DND-41 (cell line): ENCODE data around the gene GABRA4.

Experiments used
- ATAC-seq: fragments of 200-7000 bp; cut with Tn5 transposase; 3 replicates; pipeline ENCODE4 v1.9.1; 2021; ENCODE audit warnings: low read depth; ENCODE audit not compliant: insufficient read depth
- DNase-seq: peaks from one replicate; pipeline ENCODE4 v3.0.0-alpha.2; 2020
- H2AFZ ChIP-seq: 2 replicates; pipeline ENCODE4 v1.6.0; 2012; ENCODE audit warnings: low read depth, low read length
- H3K27ac ChIP-seq: 2 replicates; pipeline ENCODE4 v1.5.1; 2012; ENCODE audit warnings: low read length, inconsistent platforms
- H3K27me3 ChIP-seq: fragments of 200-600 bp; sonication (generic); 2 replicates; pipeline ENCODE4 v1.6.0; 2012; ENCODE audit warnings: low read length, mild to moderate bottlenecking, inconsistent platforms; ENCODE audit not compliant: insufficient read depth, poor library complexity
- H3K36me3 ChIP-seq: 2 replicates; pipeline ENCODE4 v1.5.1; 2012; ENCODE audit warnings: low read length, inconsistent platforms; ENCODE audit not compliant: insufficient read depth
- H3K4me1 ChIP-seq: 2 replicates; pipeline ENCODE4 v1.5.1; 2012; ENCODE audit warnings: mild to moderate bottlenecking, low read length; ENCODE audit not compliant: insufficient read depth
- H3K4me2 ChIP-seq: 2 replicates; pipeline ENCODE4 v1.6.0; 2012; ENCODE audit warnings: mild to moderate bottlenecking, moderate library complexity, low read length, inconsistent platforms; ENCODE audit not compliant: insufficient read depth
- H3K4me3 ChIP-seq, 2 experiments: fragments of 200-600 bp in 1 of 2; shearing (Covaris generic) in 1 of 2; 2 replicates each; pipeline ENCODE4 v1.5.1; 2012 to 2016; ENCODE audit warnings: inconsistent platforms in 2 of 2, low read length in 2 of 2, mild to moderate bottlenecking in 2 of 2, low read depth in 1 of 2, moderate library complexity in 1 of 2
- H3K79me2 ChIP-seq: 2 replicates; pipeline ENCODE4 v1.6.0; 2012; ENCODE audit warnings: low read length, inconsistent platforms; ENCODE audit not compliant: insufficient read depth
- H3K9ac ChIP-seq: 2 replicates; pipeline ENCODE4 v1.6.0; 2012; ENCODE audit warnings: low read depth, mild to moderate bottlenecking, inconsistent platforms, low read length, moderate library complexity
- H3K9me3 ChIP-seq: 2 replicates; pipeline ENCODE4 v1.5.1; 2012; ENCODE audit warnings: low read length, moderate library complexity, mild to moderate bottlenecking, inconsistent platforms; ENCODE audit not compliant: insufficient read depth, severe bottlenecking
- H4K20me1 ChIP-seq: 2 replicates; pipeline ENCODE4 v1.6.0; 2012; ENCODE audit warnings: low read length; ENCODE audit not compliant: insufficient read depth
- CTCF ChIP-seq: IDR thresholded peaks from 2 replicates; pipeline ENCODE4 v1.5.1; 2012; ENCODE audit warnings: borderline replicate concordance, low read length, moderate library complexity, mild to moderate bottlenecking; ENCODE audit not compliant: poor library complexity, severe bottlenecking; ENCODE audit errors: extremely low read depth
- EZH2 ChIP-seq: IDR thresholded peaks from 3 replicates; pipeline ENCODE4 v1.6.1; 2012; ENCODE audit warnings: borderline replicate concordance, low read depth, mild to moderate bottlenecking, moderate library complexity, low read length, inconsistent platforms; ENCODE audit not compliant: severe bottlenecking

The GABRA4 gene

GRCh38 chr4:46908148-46908547 is 85.2 kb downstream of the GABRA4 start:
- ATAC-seq (no peak), DNase-seq (no peak)
- no peaks in the 10 kb centered on the region for H3K4me1 ChIP-seq
- no peak overlapping the region for H3K27ac ChIP-seq
- H2AFZ ChIP-seq: no peak overlapping the region
- H3K36me3 ChIP-seq: no peaks in the 10 kb centered on the region
- no peak overlapping the region for H3K4me2 ChIP-seq
- no peak overlapping the region for H3K9ac ChIP-seq
- no peaks in the 10 kb centered on the region for H3K79me2 ChIP-seq
- H3K27me3 ChIP-seq: no peaks in the 10 kb centered on the region
- no peak overlapping the region for H3K4me3 ChIP-seq
- no peak for TF ChIP-seq CTCF
- no peak for TF ChIP-seq EZH2
- no peaks in the 10 kb centered on the region for H3K9me3 ChIP-seq
- no peaks in the 10 kb centered on the region for H4K20me1 ChIP-seq

DNA sequence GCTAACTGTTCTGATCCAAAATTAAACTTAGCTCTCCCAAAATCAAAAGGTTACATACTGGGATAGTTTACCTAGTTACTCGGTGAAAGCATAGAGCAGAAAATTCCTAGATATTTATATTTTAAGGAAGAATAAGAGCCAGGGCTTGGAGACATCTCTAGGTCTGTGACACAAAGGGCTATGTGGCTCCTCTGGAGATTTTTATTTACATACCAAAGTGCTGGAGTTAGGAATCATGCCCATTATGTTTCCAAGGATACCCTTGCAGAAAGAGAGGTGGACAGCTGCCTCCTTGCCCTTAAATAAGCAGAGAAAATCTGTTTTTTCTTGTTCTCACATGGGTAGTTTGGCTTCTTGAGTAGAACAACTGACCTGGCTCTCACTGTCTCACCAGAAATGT is 93.3 kb downstream of the GABRA4 start:
- H3K9ac ChIP-seq: no peak overlapping the region
- H3K4me2 ChIP-seq: no peak overlapping the region
- ATAC-seq (no peak), DNase-seq (no peak)
- no peak overlapping the region for H3K27ac ChIP-seq
- H4K20me1 ChIP-seq: no peaks in the 10 kb centered on the region
- H3K79me2 ChIP-seq: no peaks in the 10 kb centered on the region
- no peaks in the 10 kb centered on the region for H3K27me3 ChIP-seq
- no peaks in the 10 kb centered on the region for H3K4me1 ChIP-seq
- H2AFZ ChIP-seq: no peak overlapping the region
- H3K4me3 ChIP-seq: no peak overlapping the region
- no peaks in the 10 kb centered on the region for H3K9me3 ChIP-seq
- TF ChIP-seq CTCF (no peak), EZH2 (no peak)
- H3K36me3 ChIP-seq: no peaks in the 10 kb centered on the region

DNA sequence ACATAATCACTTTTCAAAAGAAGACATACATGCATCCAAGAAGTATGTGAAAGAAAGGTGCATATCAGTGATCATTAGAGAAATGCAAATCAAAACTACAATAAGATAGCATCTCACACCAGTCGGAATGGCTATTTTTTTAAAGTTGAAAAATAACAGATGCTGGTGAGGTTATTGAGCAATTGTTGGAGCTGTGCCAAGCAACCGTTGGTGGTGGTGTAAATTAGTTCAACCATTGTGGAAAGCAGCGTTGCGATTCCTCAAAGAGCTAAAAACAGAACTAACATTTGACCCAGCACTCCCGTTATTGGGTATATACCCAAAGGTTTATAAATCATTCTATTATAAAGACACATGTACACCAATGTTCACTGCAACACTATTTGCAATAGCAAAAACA is 98.6 kb downstream of the GABRA4 start:
- no peak overlapping the region for H3K4me3 ChIP-seq
- H3K27ac ChIP-seq: no peak overlapping the region
- no peak overlapping the region for H3K9ac ChIP-seq
- no peak overlapping the region for H3K4me2 ChIP-seq
- no peak overlapping the region for H2AFZ ChIP-seq
- no peaks in the 10 kb centered on the region for H4K20me1 ChIP-seq
- no peaks in the 10 kb centered on the region for H3K79me2 ChIP-seq
- H3K4me1 ChIP-seq: no peaks in the 10 kb centered on the region
- H3K27me3 ChIP-seq: no peaks in the 10 kb centered on the region
- DNase-seq (no peak), ATAC-seq (no peak)
- H3K9me3 ChIP-seq: no peaks in the 10 kb centered on the region
- no peaks in the 10 kb centered on the region for H3K36me3 ChIP-seq
- TF ChIP-seq CTCF (no peak), EZH2 (no peak)

- Histone ChIP-seq H3K27ac (no peak overlapping the region), H3K9me3 (no peaks in the 10 kb centered on the region), H3K4me3 (no peak overlapping the region), H3K4me2 (no peak overlapping the region), H3K4me1 (no peaks in the 10 kb centered on the region), H2AFZ (no peak overlapping the region), H3K36me3 (no peaks in the 10 kb centered on the region), H3K27me3 (no peaks in the 10 kb centered on the region), H3K9ac (no peak overlapping the region), H4K20me1 (no peaks in the 10 kb centered on the region), H3K79me2 (no peaks in the 10 kb centered on the region)
- TF ChIP-seq EZH2: no peak
- no peak for TF ChIP-seq CTCF
- DNase-seq (no peak), ATAC-seq (no peak)
Measured at GRCh38 chr4:46890056-46890455, 103.3 kb downstream of the GABRA4 start.
